D721Med (cell line): Measurements from ENCODE around the gene CHN1.

Experiments
- DNase-seq: peaks from one replicate; pipeline ENCODE4 v3.0.0; 2011; ENCODE audit warnings: low spot score; ENCODE audit not compliant: insufficient read length
- FAIRE-seq: peaks from 2 replicates; lab custom pipeline; 2011; peaks lifted over from hg19 to GRCh38; lab: Jason Lieb, UNC
- TF ChIP-seq, protein P1 (sequence below): IDR thresholded peaks from 2 replicates; pipeline ENCODE4 v1.5.1; 2012; ENCODE audit warnings: mild to moderate bottlenecking, control low read depth; ENCODE audit not compliant: insufficient read depth; ENCODE audit errors: missing control alignments

CHN1 gene

DNA sequence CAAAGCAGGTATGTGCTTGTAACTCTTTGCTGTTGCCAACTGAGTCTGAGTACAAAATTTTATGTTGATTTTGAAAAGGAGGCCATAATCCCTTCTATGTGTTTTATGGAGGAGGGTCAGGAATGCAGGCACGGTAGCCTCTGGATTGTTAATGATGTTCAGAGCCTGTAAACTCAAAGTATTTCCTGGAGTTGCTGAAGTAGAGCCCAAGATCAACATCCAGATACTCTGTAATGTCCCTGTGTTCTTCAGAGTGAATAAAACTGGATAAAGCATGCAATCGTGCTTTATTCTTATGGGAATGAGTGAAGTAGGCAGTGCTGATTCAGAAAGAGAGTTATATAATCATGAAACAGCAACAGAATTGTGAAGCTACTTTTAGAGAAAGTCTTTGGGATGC is 179.1 kb downstream of the CHN1 start:
- FAIRE-seq: no peak
- DNase-seq: no peak
- TF ChIP-seq, protein P1, sequence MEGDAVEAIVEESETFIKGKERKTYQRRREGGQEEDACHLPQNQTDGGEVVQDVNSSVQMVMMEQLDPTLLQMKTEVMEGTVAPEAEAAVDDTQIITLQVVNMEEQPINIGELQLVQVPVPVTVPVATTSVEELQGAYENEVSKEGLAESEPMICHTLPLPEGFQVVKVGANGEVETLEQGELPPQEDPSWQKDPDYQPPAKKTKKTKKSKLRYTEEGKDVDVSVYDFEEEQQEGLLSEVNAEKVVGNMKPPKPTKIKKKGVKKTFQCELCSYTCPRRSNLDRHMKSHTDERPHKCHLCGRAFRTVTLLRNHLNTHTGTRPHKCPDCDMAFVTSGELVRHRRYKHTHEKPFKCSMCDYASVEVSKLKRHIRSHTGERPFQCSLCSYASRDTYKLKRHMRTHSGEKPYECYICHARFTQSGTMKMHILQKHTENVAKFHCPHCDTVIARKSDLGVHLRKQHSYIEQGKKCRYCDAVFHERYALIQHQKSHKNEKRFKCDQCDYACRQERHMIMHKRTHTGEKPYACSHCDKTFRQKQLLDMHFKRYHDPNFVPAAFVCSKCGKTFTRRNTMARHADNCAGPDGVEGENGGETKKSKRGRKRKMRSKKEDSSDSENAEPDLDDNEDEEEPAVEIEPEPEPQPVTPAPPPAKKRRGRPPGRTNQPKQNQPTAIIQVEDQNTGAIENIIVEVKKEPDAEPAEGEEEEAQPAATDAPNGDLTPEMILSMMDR: no peak

DNA sequence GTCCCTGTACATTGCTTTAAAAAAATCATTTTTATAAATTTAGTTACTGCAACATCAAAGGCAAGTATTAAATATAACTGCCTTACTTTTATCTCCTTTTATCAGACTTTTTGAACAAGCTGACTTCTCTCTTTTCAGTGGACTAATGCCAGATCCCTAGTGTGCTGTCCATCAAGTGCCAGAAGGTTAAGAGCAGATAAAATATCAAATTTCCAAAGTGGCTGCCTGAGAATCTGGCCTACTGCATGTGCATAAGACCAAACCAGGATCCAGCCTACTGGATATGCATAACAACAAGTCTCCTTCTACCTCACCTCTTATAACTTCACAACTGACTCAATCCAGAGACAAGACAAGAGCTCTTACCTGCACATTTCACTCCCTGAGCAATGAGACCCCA is 181.1 kb downstream of the CHN1 start:
- TF ChIP-seq, protein P1: no peak
- FAIRE-seq: no peak
- no peak for DNase-seq

DNA sequence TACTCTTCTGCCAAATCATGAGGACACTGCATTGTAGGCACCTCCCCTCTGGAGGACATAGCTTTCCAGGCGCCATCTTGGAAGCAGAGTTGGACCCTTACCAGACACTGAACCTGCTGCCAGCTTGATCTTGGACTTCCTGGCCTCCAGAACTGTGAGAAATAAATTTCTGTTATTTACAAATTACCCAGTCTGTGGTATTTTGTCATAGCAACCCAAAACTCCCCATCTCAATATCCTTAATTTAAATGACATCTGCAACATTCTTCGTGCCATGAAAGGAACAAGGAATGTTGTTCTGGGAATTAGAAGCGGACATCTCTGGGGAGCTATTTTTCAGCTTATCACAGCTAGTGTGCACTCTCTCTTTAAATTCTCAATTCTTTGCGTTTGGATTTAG is 183.6 kb downstream of the CHN1 start:
- DNase-seq (no peak), FAIRE-seq (no peak)
- TF ChIP-seq, protein P1: no peak

DNA sequence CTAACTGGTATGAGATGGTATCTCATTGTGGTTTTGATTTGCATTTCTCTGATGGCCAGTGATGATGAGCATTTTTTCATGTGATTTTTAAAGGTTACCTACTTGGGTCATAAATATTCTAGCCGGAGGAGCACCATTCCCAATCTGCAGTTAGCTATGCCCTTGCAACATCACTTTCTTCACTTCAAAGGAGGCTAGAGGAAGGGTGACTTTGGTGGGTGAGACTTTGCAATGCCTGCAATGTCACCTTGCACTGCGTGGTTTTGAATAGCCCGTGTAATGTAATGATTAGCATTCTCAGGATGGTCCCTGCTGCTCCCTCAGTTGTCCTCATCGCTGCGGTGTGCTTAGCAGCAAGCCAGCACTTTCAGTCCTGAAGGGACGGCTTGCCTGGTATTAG is 184.8 kb downstream of the CHN1 start:
- TF ChIP-seq, protein P1: no peak
- DNase-seq (no peak), FAIRE-seq (no peak)

GRCh38 chr2:174815526-174815925 is 189.7 kb downstream of the CHN1 start:
- TF ChIP-seq, protein P1: no peak
- no peak for FAIRE-seq

DNA sequence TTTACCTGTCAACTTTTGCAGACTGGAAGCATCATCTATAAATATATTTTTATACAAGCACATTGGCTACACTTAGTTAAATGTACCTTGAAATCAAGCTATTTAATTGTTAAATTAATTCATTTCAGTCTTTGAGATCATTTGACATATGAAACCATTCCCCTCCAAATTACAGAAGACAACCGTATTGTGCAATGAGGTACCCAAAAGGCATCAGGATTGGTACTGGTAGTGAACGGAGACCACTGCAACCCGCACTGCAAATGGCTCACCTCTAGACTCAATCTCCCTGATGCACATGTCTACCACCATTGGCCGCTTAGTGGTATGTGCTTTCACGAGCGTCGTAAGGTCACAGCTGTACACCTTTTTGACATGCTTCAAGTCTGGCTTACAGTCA is 193.1 kb downstream of the CHN1 start:
- TF ChIP-seq, protein P1: no peak
- FAIRE-seq (no peak), DNase-seq (no peak)

More at GRCh38 chr2:174815526-174815925, 189.7 kb downstream of the CHN1 start:
- no peak for DNase-seq

DNA sequence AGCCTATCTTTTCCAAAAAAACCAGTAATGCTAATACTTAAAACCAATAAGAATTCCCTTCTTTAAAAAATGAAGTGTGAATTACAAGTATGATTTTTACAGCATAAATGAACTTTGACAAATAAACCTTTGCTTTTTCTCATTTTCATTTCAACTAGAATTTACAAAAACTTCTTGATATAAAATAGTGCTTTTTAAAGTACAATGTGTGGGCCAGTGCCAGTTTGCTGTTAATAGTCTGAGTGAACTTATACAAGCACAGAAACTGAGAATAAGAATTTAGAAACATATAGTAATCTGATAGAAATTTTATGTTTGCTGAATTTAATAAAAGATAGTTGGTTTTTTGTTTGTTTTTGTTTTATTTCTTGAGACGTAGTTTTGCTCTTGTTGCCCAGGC is 197.2 kb downstream of the CHN1 start:
- no peak for FAIRE-seq
- TF ChIP-seq, protein P1: no peak
- DNase-seq: no peak
